Measurements from ENCODE around the gene BRSK2.
"Not testable (repeated sequence)": the region's sequence is repeated elsewhere in the genome, so short reads cannot be mapped to it uniquely, and the experiment has no call there.

The BRSK2 gene

DNA sequence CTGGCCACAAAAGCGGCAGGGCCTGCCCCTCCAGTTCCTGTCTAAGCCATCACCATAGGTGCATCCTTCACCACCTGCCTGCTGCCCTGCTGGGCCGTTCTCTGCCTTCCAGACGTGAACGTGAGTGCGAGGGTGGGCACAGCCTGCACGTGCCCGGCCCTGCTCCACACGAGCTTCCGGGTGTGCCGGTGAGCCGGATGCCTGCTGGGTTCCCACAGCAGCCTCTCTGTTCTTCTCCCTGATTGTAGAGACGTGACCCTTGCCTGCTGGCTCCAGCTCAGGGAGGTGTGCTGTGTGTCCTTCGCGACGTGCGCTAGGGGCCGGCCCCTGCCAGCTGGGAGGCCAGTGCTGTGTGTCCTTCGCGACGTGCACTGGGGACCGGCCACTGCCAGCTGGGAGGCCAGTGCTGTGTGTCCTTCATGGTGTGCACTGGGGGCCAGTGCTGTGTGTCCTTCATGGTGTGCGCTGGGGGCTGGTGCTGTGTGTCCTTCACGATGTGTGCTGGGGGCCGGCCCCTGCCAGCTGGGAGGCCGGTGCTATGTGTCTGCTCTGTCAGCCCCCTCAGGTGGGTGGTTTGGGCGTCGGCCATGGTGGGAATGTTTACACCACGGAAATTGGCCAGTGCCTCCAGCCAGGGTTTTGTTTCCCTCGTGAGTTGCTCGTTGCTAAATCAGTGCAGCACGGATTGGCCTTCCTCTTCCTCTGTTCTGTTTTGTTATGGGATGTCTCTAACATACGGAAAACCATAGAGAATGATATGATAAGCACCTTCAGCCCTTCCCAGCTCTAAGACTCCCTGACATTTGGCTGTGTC lies 35.4 kb upstream of the BRSK2 start:
- no peak for DNase-seq (ENCODE audit: low read depth)

GRCh38 chr11:1356007-1356435 lies 33.7 kb upstream of the BRSK2 start:
- DNase-seq (ENCODE audit: low read depth): no peak

- DNase-seq (ENCODE audit: low read depth): no peak
Measured at GRCh38 chr11:1356478-1356960, 33.2 kb upstream of the BRSK2 start.

- no peak for DNase-seq (ENCODE audit: low read depth)
Measured at GRCh38 chr11:1358286-1358685, 31.4 kb upstream of the BRSK2 start.

GRCh38 chr11:1358931-1359330 lies 30.8 kb upstream of the BRSK2 start:
- not testable (repeated sequence) for DNase-seq (ENCODE audit: low read depth)

DNA sequence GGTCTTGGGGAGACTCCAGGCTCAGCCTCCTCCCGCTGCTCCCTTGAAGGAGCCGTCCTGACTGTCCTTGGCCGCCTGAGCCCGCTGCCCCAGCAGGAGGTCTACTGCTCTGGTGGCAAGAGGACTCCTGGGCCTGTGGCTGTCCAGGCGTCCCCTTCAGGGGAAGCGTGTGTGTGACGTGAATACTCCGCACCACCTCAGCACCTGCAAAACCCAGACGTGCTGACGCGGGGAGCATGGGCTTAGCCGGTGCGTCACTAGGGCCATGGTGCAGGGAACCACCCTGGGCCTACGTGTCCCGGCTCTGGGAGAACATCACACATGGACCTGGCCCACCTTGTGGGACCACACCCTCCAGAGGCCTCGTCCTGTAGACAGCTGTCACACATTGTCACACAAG lies 30.2 kb upstream of the BRSK2 start:
- DNase-seq (ENCODE audit: low read depth): no peak

DNA sequence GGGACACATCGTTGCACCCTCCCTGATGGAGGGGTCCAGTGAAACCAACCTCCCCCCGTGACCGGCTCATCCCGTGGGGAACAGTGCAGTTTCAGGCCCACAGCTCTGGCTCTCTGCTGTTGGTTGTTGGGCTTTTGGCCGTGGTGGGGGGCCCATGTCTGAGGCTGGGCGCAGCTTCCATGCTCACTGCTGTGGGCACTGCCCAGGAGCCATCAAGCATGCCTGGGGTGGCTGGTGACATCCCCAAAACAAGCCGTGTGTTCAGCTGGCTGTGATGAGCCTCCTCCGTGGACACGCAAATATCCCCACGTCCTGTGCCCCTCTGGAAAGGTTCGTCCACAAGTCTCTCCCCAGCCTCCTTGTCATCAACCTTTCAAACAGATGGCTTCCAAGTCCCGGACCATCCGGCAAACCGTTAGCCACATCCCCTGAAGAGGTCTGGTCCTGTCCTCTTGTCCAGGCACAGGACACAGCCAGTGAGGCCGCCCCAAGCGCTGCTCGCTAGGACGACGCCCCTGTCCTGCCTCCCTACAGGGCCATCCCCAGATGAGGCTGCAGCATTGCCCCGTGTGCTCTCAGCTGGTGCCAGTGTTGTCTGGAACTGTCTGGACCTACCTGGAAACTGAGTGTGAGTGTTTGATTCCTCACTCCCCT lies 29.4 kb upstream of the BRSK2 start:
- DNase-seq (ENCODE audit: low read depth): no peak

DNA sequence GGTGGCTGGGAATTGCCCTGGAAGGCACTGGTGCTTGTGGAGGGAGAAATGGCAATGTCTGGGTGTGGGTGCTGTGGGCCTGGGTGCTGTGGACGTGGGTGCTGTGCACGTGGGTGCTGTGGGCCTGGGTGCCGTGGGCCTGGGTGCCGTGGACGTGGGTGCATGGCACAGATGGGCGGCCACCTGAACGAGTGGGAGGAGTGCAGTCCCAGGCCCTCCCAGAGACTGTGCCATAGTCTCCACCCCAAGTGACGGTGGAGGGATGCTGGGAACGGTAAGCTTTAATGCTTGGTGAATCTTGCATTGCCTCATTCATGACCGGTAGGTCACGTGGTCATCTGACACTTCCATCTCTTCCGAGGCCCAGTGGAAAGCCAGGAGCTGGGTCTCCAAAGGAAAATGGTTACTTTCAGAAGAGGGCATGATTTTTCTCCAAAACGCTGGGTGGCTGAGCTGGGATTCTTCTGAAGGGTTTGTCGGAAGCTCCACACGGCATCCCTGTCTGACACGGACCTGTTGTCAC lies 28.8 kb upstream of the BRSK2 start:
- DNase-seq (ENCODE audit: low read depth): no peak

DNA sequence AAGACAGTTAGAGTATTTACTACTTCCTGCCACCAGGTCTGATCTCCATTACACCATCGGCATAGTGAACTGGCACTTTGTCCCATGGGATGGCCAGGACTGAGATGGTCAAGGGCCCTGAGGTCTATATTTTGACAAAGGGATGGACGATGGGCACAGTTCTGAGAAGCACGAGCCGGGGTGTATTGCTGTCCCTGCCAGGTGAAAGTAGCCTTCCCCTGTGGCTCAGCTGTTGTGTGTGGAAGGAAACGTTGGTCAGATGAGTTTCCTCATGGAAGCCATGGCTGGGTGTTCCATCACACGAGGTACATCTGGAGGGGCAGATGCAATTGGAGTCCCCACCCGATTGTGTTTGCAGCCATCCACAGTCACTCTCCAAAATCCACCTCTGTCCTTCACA lies 27.9 kb upstream of the BRSK2 start:
- no peak for DNase-seq (ENCODE audit: low read depth)

- no peak for DNase-seq (ENCODE audit: low read depth)
Measured at GRCh38 chr11:1367721-1368120, 22.0 kb upstream of the BRSK2 start.

DNA sequence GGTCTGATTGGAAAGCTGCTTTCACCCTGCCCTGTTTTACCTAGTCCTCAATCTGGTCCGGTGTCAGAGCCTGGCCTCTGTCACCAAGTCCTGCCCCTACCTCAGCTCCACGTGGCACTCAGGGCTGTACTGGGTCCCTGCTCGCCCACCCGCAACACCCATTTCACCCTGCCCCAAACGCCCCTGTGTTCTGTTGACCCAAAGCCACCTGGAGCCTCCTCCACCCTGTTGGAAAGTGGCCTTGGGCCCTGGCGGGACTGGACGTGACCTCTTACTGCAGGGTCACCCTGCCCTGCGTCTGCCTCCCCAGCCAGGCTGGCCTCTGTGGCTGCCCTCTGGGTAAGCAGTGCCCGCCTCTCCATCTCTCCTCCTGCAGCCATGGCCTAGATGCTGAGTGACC lies 21.5 kb upstream of the BRSK2 start:
- DNase-seq (ENCODE audit: low read depth): no peak

GRCh38 chr11:1368966-1369365 lies 20.8 kb upstream of the BRSK2 start:
- no peak for DNase-seq (ENCODE audit: low read depth)

DNA sequence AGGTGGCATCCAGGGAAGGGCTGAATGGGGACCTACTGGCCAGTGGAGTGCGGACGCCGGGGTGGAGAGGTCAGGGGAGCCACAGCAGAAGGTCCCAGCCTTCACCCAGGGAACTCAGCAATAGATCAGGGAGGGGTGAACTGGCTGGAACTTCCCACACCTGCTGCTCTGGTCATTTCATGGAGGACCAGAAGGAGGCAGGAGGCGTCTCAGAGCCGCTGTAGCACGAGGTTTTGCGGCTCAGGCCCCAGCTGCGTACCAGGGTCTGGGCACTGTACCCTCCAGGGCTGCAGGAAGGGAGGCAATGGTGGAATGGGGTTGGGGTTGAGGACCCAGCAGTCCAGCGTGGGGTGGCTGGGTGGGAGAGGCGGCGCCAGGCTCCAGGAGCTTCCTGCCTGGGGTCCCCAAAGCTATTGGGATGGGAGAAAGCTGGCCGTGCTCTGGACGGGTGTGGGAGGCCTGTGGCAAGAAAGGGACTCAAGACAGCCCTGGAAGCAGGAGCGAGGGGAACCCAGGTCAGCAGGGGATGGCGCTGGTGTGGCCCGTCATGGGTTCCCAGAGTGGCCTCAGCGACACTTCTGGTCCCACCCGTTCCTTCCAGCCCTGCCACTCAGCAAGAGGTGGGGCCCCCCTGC lies 20.2 kb upstream of the BRSK2 start:
- DNase-seq (ENCODE audit: low read depth): no peak

GRCh38 chr11:1370186-1371025 lies 19.3 kb upstream of the BRSK2 start:
- DNase-seq (ENCODE audit: low read depth): no peak

- DNase-seq (ENCODE audit: low read depth): no peak
Measured at GRCh38 chr11:1371026-1371325, 18.8 kb upstream of the BRSK2 start.

DNA sequence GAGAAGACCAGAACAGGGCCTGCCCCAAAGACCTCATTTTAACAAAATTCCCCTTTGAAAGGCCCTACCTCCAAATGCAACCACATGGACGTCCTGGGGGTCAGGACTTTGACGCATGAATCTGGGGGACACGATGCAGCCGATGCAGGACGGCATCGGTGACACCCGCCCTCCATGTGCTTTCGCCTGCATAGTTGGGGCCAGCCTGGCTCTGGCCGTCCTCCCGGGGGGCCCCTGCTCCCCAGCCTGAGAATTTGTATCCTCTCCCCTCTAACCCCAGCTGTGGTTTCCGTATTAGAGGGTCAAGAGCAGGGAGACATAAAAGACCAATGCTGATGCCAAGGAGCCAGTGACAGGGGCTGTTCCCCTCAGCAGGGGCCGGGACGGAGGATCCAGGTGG lies 18.4 kb upstream of the BRSK2 start:
- no peak for DNase-seq (ENCODE audit: low read depth)

DNA sequence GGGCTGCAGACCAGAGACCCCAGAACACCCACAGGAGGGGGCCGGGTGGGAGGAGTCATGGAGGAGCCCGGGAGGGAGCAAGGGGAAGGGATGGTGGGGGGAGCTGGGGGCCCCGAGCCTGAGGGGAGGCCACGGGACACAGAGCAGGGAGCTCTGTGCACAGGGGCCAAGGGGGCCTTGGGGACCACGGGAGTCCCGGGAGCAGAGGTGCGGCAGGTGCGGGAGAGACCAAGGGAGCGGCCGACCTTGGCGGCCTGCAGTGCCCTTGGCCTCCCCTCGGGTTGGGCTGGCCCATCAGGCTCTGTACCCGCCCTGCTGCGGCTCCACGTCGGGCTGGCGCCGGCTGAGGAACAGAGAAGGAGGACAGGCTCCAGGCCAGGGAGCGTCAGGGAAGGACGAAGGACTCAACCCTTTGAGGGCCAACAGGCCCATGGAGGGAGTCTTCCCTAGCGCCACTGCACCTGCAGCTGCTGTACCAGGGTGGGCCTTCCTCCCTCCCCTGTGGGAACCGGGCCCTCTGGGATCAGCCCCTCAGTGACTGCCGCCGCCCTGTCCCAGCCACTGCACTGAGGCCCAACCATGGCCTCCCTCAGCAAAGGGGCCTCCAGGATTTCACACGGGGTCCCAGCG lies 17.8 kb upstream of the BRSK2 start:
- DNase-seq (ENCODE audit: low read depth): no peak

GRCh38 chr11:1372660-1373059 lies 17.1 kb upstream of the BRSK2 start:
- DNase-seq (ENCODE audit: low read depth): no peak

DNA sequence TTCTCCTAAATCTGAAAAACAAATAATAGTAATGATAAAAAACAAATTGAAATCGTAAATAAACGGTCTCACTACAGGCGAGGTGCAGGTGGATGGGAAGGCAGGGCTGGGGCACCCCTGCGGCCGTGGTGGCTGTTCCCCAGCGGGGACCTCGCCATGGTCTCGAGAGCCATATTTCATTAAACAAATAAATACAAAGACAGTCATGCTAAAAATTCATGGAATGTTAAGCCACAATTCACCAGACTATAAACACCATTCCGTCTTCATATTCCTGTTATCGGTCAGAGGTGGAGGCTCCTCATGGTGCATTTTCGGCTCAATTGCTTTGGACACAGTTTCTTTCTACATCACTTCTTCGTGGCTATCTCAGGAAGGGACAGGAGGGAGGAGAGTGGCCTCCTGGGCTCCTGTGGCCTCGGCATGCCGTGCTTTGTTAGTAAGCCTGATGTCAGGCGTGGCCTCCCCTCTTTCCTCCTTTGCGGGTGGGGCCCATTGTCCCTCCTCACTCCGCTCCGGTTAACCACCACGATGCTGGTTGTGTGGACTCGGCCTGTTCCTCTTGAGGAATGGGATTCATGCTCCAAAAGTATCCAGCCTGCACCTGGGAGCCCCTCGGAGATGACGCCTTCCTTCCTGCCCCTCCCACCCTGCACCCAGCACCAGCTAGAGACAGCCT lies 16.1 kb upstream of the BRSK2 start:
- no peak for DNase-seq (ENCODE audit: low read depth)

DNA sequence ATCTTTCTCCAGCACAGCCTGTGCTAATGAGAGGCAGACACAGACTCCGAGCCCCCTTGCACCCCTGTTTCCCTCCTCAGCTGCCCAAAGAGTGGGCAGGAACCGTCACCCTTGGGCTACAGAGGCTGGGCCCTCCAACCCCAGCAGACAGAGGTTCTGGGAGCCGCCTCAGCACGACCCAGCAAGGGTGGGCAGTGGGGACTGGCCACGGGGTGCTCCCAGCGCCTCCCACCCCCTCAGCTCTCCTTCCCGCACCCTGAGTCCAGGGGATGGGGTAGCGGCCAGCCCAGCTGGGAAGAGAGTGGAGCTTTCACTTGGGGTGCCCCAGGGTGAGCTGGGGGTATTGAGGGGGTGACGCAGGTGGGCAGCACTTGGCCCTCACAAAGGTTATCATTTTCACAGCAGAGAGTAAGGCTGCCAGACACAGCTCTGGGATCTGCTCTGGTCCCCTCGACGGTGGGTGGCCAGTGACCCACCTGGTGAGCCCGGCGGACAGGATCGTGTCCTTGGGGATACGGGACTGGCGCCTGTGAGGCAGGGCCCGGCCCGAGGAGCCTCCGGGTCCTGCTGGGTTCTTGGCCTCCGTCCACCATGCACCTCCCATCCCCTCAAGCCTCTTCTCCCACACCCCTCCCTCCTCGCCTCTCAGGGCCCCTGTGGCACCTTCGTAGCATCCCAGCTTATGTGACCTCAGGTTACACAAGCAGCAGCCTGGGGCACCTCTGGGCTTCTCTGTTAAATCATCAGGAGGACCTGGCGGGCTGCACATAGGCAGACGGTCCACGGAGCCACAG lies 14.4 kb upstream of the BRSK2 start:
- DNase-seq (ENCODE audit: low read depth): no peak
